GM10266 (cell line): Measurements from ENCODE around the gene TCF7L2.

Source experiments
- DNase-seq: peaks from one replicate; pipeline ENCODE4 v3.0.0; 2012; ENCODE audit errors: extremely low spot score
- CTCF ChIP-seq: IDR thresholded peaks from 2 replicates; pipeline ENCODE4 v1.5.1; 2012; ENCODE audit warnings: mild to moderate bottlenecking, low read depth; ENCODE audit not compliant: control insufficient read depth, insufficient read depth; ENCODE audit errors: missing control alignments

TCF7L2 gene

GRCh38 chr10:113118882-113119281 lies 168.8 kb downstream of the TCF7L2 start:
- DNase-seq = no peak
- no peak for TF ChIP-seq CTCF

GRCh38 chr10:113119801-113120200 lies 169.8 kb downstream of the TCF7L2 start:
- DNase-seq = no peak
- TF ChIP-seq CTCF = no peak

GRCh38 chr10:113121153-113121552 lies 171.1 kb downstream of the TCF7L2 start:
- DNase-seq = no peak
- TF ChIP-seq CTCF = no peak

GRCh38 chr10:113122947-113123346 lies 172.9 kb downstream of the TCF7L2 start:
- TF ChIP-seq CTCF = no peak
- no peak for DNase-seq

GRCh38 chr10:113124724-113125123 lies 174.7 kb downstream of the TCF7L2 start:
- TF ChIP-seq CTCF = no peak
- DNase-seq = no peak

- DNase-seq = no peak
- no peak for TF ChIP-seq CTCF
Measured at GRCh38 chr10:113125612-113126011, 175.6 kb downstream of the TCF7L2 start.

- peak; percentile 36 for DNase-seq
- TF ChIP-seq CTCF = peak; percentile 21
Measured at GRCh38 chr10:113126229-113127201, 176.5 kb downstream of the TCF7L2 start.
